Astrocyte of the spinal cord (primary cell): ENCODE data around the gene FBXL16.

Experiments
- DNase-seq: peaks from one replicate; pipeline ENCODE4 v3.0.0; 2011; ENCODE audit warnings: low read depth, low spot score
- H3K4me3 ChIP-seq: 2 replicates; pipeline ENCODE4 v1.5.1; 2011; ENCODE audit warnings: low read depth, mild to moderate bottlenecking, low read length, moderate library complexity
- CTCF ChIP-seq: IDR thresholded peaks from 2 replicates; pipeline ENCODE4 v1.5.1; 2012; ENCODE audit warnings: low read depth, mild to moderate bottlenecking, low read length, inconsistent platforms
- in situ Hi-C: cut with HindIII; loops from 2 replicates; pipeline ENCODE4 v1.10.0; 2017; ENCODE audit warnings: low sequenced_read_pairs

FBXL16 gene

GRCh38 chr16:644556-644955, 61.0 kb downstream of the FBXL16 start:
- no peak overlapping the region for H3K4me3 ChIP-seq
- in situ Hi-C loops, result no loop called here
- no peak for TF ChIP-seq CTCF
- DNase-seq, result no peak

- in situ Hi-C loops, result no loop called here
- no peak overlapping the region for H3K4me3 ChIP-seq
- no peak for TF ChIP-seq CTCF
- DNase-seq, result no peak
Observed at GRCh38 chr16:643050-643368, 62.6 kb downstream of the FBXL16 start.
